IMR-90 (cell line): ENCODE measurements around the gene KRTAP4-2. TPM values are rescaled to one million over a fixed set of nuclear protein-coding genes. Genes with fewer than 3 reads are reported as not detected.

Experiments used
- ATAC-seq: fragments of 200-7000 bp; cut with Tn5 transposase; 2 replicates; pipeline ENCODE4 v1.9.1; 2020; ENCODE audit warnings: low read depth, mild to moderate bottlenecking, moderate library complexity
- BruUV-seq: library from RNA; stranded (reverse); fragments of 400-500 nt; replicated peaks from 2 replicates; lab custom pipeline; 2021; lab: Mats Ljungman, UMichigan
- CTCF ChIA-PET: fragments of 300-600 bp; formaldehyde crosslinking; extraction: SDS; loops from one replicate; lab custom pipeline; 2021; ENCODE audit warnings: antibody characterized with exemption; lab: Yijun Ruan, JAX
- POLR2A ChIA-PET: fragments of 300-600 bp; sonication (Branson Sonifier 250); formaldehyde crosslinking; loops from one replicate; lab custom pipeline; 2022; ENCODE audit warnings: antibody characterized with exemption; ENCODE audit not compliant: unreplicated experiment; lab: Charles Lee
- DNase-seq: peaks from one replicate; pipeline ENCODE4 v3.0.0; 2013
- H2AFZ ChIP-seq: replicated peaks from 2 replicates; pipeline ENCODE3; 2013; ENCODE audit warnings: low read length, mild to moderate bottlenecking; ENCODE audit not compliant: poor library complexity
- H2AK5ac ChIP-seq: 2 replicates; pipeline ENCODE4 v1.6.1; 2013; ENCODE audit warnings: low read depth, low read length, inconsistent platforms
- H2AK9ac ChIP-seq: replicated peaks from 2 replicates; pipeline ENCODE3; 2013; ENCODE audit warnings: mild to moderate bottlenecking, low read depth, low read length, moderate library complexity; ENCODE audit not compliant: poor library complexity
- H2BK120ac ChIP-seq: 2 replicates; pipeline ENCODE4 v1.6.1; 2013; ENCODE audit warnings: low read depth, low read length, inconsistent platforms
- H2BK15ac ChIP-seq: 3 replicates; pipeline ENCODE4 v1.6.1; 2013; ENCODE audit warnings: low read depth, low read length, inconsistent platforms
- H2BK20ac ChIP-seq: 2 replicates; pipeline ENCODE4 v1.6.1; 2013; ENCODE audit warnings: low read depth, mild to moderate bottlenecking, inconsistent platforms, low read length, moderate library complexity
- H2BK5ac ChIP-seq: 2 replicates; pipeline ENCODE4 v1.6.1; 2013; ENCODE audit warnings: mild to moderate bottlenecking, low read depth, low read length, inconsistent platforms; ENCODE audit not compliant: poor library complexity, severe bottlenecking
- H3K14ac ChIP-seq: replicated peaks from 2 replicates; pipeline ENCODE4 v1.6.1; 2013; ENCODE audit warnings: low read depth, low read length, inconsistent platforms
- H3K18ac ChIP-seq: 2 replicates; pipeline ENCODE4 v1.6.1; 2013; ENCODE audit warnings: low read depth, low read length, control low read depth
- H3K23ac ChIP-seq: 2 replicates; pipeline ENCODE4 v1.6.1; 2013; ENCODE audit warnings: low read depth, low read length, inconsistent platforms
- H3K27ac ChIP-seq: 2 replicates; pipeline ENCODE4 v1.5.1; 2013; ENCODE audit warnings: mild to moderate bottlenecking, control low read depth, low read length; ENCODE audit not compliant: insufficient read depth
- H3K27me3 ChIP-seq: 2 replicates; pipeline ENCODE4 v1.6.1; 2013; ENCODE audit warnings: low read length; ENCODE audit not compliant: control insufficient read depth, insufficient read depth
- H3K36me3 ChIP-seq: 2 replicates; pipeline ENCODE4 v1.6.1; 2013; ENCODE audit warnings: low read length, mixed read lengths; ENCODE audit not compliant: control insufficient read depth, insufficient read depth
- H3K4ac ChIP-seq: 2 replicates; pipeline ENCODE4 v1.6.1; 2013; ENCODE audit warnings: low read depth, low read length, inconsistent platforms
- H3K4me1 ChIP-seq: 2 replicates; pipeline ENCODE4 v1.6.1; 2013; ENCODE audit warnings: low read length, mixed read lengths; ENCODE audit not compliant: control insufficient read depth, insufficient read depth
- H3K4me2 ChIP-seq: 2 replicates; pipeline ENCODE4 v1.6.1; 2013; ENCODE audit warnings: low read depth, mild to moderate bottlenecking, control low read depth, low read length, moderate library complexity
- H3K4me3 ChIP-seq: 2 replicates; pipeline ENCODE4 v1.5.1; 2013; ENCODE audit warnings: low read depth, mild to moderate bottlenecking, control low read depth, low read length, moderate library complexity; ENCODE audit not compliant: insufficient read depth
- H3K56ac ChIP-seq: 2 replicates; pipeline ENCODE4 v1.6.1; 2013; ENCODE audit warnings: low read length, inconsistent platforms; ENCODE audit not compliant: insufficient read depth; ENCODE audit errors: extremely low read depth
- H3K79me1 ChIP-seq, 2 experiments: 2 replicates each; pipeline ENCODE4 v1.6.1; 2013; ENCODE audit warnings: low read length in 2 of 2, inconsistent platforms in 1 of 2, low read depth in 1 of 2
- H3K9ac ChIP-seq: 2 replicates; pipeline ENCODE4 v1.6.1; 2013; ENCODE audit warnings: low read depth, low read length, control low read depth
- H3K9me1 ChIP-seq: 2 replicates; pipeline ENCODE4 v1.6.1; 2013; ENCODE audit warnings: low read length, inconsistent platforms; ENCODE audit not compliant: insufficient read depth
- H3K9me3 ChIP-seq: 2 replicates; pipeline ENCODE4 v1.6.1; 2013; ENCODE audit warnings: low read length; ENCODE audit not compliant: control insufficient read depth, insufficient read depth
- H4K20me1 ChIP-seq: 2 replicates; pipeline ENCODE4 v1.6.1; 2013; ENCODE audit warnings: low read length, inconsistent platforms; ENCODE audit not compliant: insufficient read depth
- H4K5ac ChIP-seq: 2 replicates; pipeline ENCODE4 v1.6.1; 2013; ENCODE audit warnings: mild to moderate bottlenecking, low read depth, low read length, control low read depth
- H4K8ac ChIP-seq, 2 experiments: 2 replicates each; pipeline ENCODE4 v1.6.1; 2013; ENCODE audit warnings: low read depth in 2 of 2, low read length in 2 of 2, control low read depth in 1 of 2, inconsistent platforms in 1 of 2
- H4K91ac ChIP-seq: 2 replicates; pipeline ENCODE4 v1.6.1; 2013; ENCODE audit warnings: low read depth, low read length, inconsistent platforms; ENCODE audit not compliant: insufficient read depth
- BHLHE40 ChIP-seq: fragments of 150-350 bp; IDR thresholded peaks from 2 replicates; pipeline ENCODE4 v1.6.1; 2016; ENCODE audit warnings: mild to moderate bottlenecking, low read depth, low read length
- CEBPB ChIP-seq: IDR thresholded peaks from 2 replicates; pipeline ENCODE4 v1.6.1; 2012; ENCODE audit warnings: low read depth, low read length, improper control_type of control experiment
- CHD1 ChIP-seq: IDR thresholded peaks from 2 replicates; pipeline ENCODE4 v1.6.1; 2012; ENCODE audit warnings: low read depth, low read length, improper control_type of control experiment
- FOS ChIP-seq: fragments of 150-350 bp; IDR thresholded peaks from 2 replicates; pipeline ENCODE4 v1.6.1; 2016; ENCODE audit warnings: low read depth, low read length
- MAFK ChIP-seq: IDR thresholded peaks from 2 replicates; pipeline ENCODE4 v1.6.1; 2012; ENCODE audit warnings: low read depth, low read length, improper control_type of control experiment
- MAZ ChIP-seq: IDR thresholded peaks from 2 replicates; pipeline ENCODE4 v1.6.1; 2012; ENCODE audit warnings: low read depth, mild to moderate bottlenecking, low read length, improper control_type of control experiment, moderate library complexity, borderline replicate concordance
- MXI1 ChIP-seq: IDR thresholded peaks from 2 replicates; pipeline ENCODE4 v1.6.1; 2012; ENCODE audit warnings: low read depth, mild to moderate bottlenecking, low read length, moderate library complexity, borderline replicate concordance
- NFE2L2 ChIP-seq: fragments of 150-350 bp; IDR thresholded peaks from 2 replicates; pipeline ENCODE4 v1.6.1; 2016; ENCODE audit warnings: low read depth, mild to moderate bottlenecking, low read length
- POLR2A ChIP-seq: IDR thresholded peaks from 2 replicates; pipeline ENCODE4 v1.6.1; 2012; ENCODE audit warnings: mild to moderate bottlenecking, low read depth, low read length
- RAD21 ChIP-seq: IDR thresholded peaks from 2 replicates; pipeline ENCODE4 v1.6.1; 2012; ENCODE audit warnings: low read length, improper control_type of control experiment
- RCOR1 ChIP-seq: IDR thresholded peaks from 2 replicates; pipeline ENCODE4 v1.6.1; 2012; ENCODE audit warnings: mild to moderate bottlenecking, low read length, improper control_type of control experiment; ENCODE audit not compliant: insufficient replicate concordance
- RFX5 ChIP-seq: IDR thresholded peaks from 2 replicates; pipeline ENCODE4 v1.8.0; 2012; ENCODE audit warnings: low read depth, mild to moderate bottlenecking, low read length, moderate library complexity
- SMC3 ChIP-seq: fragments of 150-350 bp; IDR thresholded peaks from 2 replicates; pipeline ENCODE4 v1.6.1; 2016; ENCODE audit warnings: low read depth, mild to moderate bottlenecking, antibody characterized with exemption, low read length, moderate library complexity
- WGBS, 2 experiments: methylation state at CpG; one replicate each; pipeline versions ENCODE4 v1.1.5 to v1.1.7; 2013; ENCODE audit warnings: missing lambda C conversion rate in 2 of 2; ENCODE audit not compliant: insufficient read length in 1 of 2; ENCODE audit errors: extremely low coverage in 2 of 2; 5-methylcytosine and 5-hydroxymethylcytosine counted together
- dilution Hi-C: fragments of 300-500 bp; cut with HindIII; formaldehyde crosslinking; loops from one replicate; pipeline ENCODE4 v1.14.3; 2018; ENCODE audit warnings: low sequenced_read_pairs; ENCODE audit not compliant: unreplicated experiment
- in situ Hi-C: fragments of 300-500 bp; cut with MboI; formaldehyde crosslinking; loops from 3 replicates; pipeline ENCODE4 v1.14.3; 2019; ENCODE audit warnings: low sequenced_read_pairs, inconsistent platforms, mixed read lengths
- intact Hi-C: fragments of 100-400 bp; cut with micrococcal nuclease; formaldehyde crosslinking; loops from 2 replicates; pipeline ENCODE4 v1.10.0; 2022
- polyA plus RNA-seq, 3 experiments: library from polyadenylated mRNA; depleted of rRNA; stranded (reverse); fragments of >200 nt; gene quantifications; 2 replicates each; pipeline ENCODE4 v1.2.3, GENCODE V29; 2012; ENCODE audit warnings: low replicate concordance in 1 of 3
- total RNA-seq: library from RNA; depleted of rRNA; stranded (reverse); fragments of >200 nt; gene quantifications from 2 replicates; pipeline ENCODE4 v1.2.3, GENCODE V29; 2012
- TF ChIP-seq, protein P1 (sequence below): fragments of 150-350 bp; IDR thresholded peaks from 2 replicates; pipeline ENCODE4 v1.6.1; 2016; ENCODE audit warnings: low read depth, mild to moderate bottlenecking, low read length, moderate library complexity, borderline replicate concordance
- TF ChIP-seq, protein P2 (sequence below): conservative IDR thresholded peaks from 2 replicates; pipeline ENCODE4 v1.5.1; 2012; ENCODE audit warnings: mild to moderate bottlenecking, low read depth, low read length, improper control_type of control experiment
- TF ChIP-seq, protein P3 (sequence below): fragments of 150-350 bp; IDR thresholded peaks from 2 replicates; pipeline ENCODE4 v1.6.1; 2017; ENCODE audit warnings: mild to moderate bottlenecking, antibody characterized with exemption, low read length, low read depth

KRTAP4-2 gene
- total and polyA plus RNA-seq, 2 of the 4 experiments (the other 2 are of a cell fraction) = not detected

GRCh38 chr17:41186872-41187271 is 8.9 kb upstream of the KRTAP4-2 start:
- Histone ChIP-seq H2AK5ac (no peak overlapping the region), H3K56ac (no peak overlapping the region), H3K14ac (no peak overlapping the region), H2BK15ac (no peak overlapping the region), H3K27ac (no peak overlapping the region), H2AK9ac (no peak overlapping the region), H3K27me3 (peaks cover 6% of the 10 kb centered on the region), H4K20me1 (no peaks in the 10 kb centered on the region), H3K9me3 (no peaks in the 10 kb centered on the region; the same call in 1 of the 2 replicates), H3K36me3 (no peaks in the 10 kb centered on the region), H4K8ac (no peak overlapping the region), H3K4me2 (no peak overlapping the region), H3K79me1 (no peaks in the 10 kb centered on the region), H4K5ac (no peak overlapping the region), H4K91ac (no peak overlapping the region), H2BK120ac (no peak overlapping the region), H3K4ac (no peak overlapping the region), H3K9ac (no peak overlapping the region), H3K4me3 (no peak overlapping the region), H2BK20ac (no peak overlapping the region), H3K18ac (no peak overlapping the region), H2AFZ (no peak overlapping the region), H3K4me1 (no peaks in the 10 kb centered on the region), H2BK5ac (no peak overlapping the region), H3K23ac (no peak overlapping the region), H3K9me1 (no peaks in the 10 kb centered on the region)
- no peak for DNase-seq
- ChIA-PET POLR2A (no interaction called here), CTCF (no interaction called here)
- intact Hi-C loops = no loop called here
- WGBS, 2 experiments = 100% methylated on average over 1 of the region's 2 CpGs; no CpG with 5 or more reads in 1 of the 2 experiments
- in situ Hi-C loops = no loop called here
- TF ChIP-seq FOS (no peak), MAZ (no peak), BHLHE40 (no peak), CHD1 (no peak), RCOR1 (no peak), RAD21 (no peak), MAFK (no peak), NFE2L2 (no peak), MXI1 (no peak), CEBPB (no peak), SMC3 (no peak), RFX5 (no peak), POLR2A (no peak)
- TF ChIP-seq, protein P1, sequence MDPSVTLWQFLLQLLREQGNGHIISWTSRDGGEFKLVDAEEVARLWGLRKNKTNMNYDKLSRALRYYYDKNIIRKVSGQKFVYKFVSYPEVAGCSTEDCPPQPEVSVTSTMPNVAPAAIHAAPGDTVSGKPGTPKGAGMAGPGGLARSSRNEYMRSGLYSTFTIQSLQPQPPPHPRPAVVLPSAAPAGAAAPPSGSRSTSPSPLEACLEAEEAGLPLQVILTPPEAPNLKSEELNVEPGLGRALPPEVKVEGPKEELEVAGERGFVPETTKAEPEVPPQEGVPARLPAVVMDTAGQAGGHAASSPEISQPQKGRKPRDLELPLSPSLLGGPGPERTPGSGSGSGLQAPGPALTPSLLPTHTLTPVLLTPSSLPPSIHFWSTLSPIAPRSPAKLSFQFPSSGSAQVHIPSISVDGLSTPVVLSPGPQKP = no peak
- TF ChIP-seq, protein P2, sequence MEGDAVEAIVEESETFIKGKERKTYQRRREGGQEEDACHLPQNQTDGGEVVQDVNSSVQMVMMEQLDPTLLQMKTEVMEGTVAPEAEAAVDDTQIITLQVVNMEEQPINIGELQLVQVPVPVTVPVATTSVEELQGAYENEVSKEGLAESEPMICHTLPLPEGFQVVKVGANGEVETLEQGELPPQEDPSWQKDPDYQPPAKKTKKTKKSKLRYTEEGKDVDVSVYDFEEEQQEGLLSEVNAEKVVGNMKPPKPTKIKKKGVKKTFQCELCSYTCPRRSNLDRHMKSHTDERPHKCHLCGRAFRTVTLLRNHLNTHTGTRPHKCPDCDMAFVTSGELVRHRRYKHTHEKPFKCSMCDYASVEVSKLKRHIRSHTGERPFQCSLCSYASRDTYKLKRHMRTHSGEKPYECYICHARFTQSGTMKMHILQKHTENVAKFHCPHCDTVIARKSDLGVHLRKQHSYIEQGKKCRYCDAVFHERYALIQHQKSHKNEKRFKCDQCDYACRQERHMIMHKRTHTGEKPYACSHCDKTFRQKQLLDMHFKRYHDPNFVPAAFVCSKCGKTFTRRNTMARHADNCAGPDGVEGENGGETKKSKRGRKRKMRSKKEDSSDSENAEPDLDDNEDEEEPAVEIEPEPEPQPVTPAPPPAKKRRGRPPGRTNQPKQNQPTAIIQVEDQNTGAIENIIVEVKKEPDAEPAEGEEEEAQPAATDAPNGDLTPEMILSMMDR = no peak
- TF ChIP-seq, protein P3, sequence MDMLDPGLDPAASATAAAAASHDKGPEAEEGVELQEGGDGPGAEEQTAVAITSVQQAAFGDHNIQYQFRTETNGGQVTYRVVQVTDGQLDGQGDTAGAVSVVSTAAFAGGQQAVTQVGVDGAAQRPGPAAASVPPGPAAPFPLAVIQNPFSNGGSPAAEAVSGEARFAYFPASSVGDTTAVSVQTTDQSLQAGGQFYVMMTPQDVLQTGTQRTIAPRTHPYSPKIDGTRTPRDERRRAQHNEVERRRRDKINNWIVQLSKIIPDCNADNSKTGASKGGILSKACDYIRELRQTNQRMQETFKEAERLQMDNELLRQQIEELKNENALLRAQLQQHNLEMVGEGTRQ = no peak
- BruUV-seq = no TSS peak
- ATAC-seq = no peak
- dilution Hi-C loops = no loop called here
